IPS DF 4.7 (cell line): ENCODE data around the gene RPTOR.
A peak's percentile ranks its signal among the peaks of the same experiment; 100 is the strongest.

Experiments used
- DNase-seq: peaks from one replicate; pipeline ENCODE4 v3.0.0-alpha.2; 2013; ENCODE audit warnings: low spot score; ENCODE audit errors: extremely low read depth

The RPTOR gene

GRCh38 chr17:80887639-80888175 is 343.1 kb downstream of the RPTOR start:
- DNase-seq = no peak

- no peak for DNase-seq
Observed at GRCh38 chr17:80888276-80889160, 343.9 kb downstream of the RPTOR start.

GRCh38 chr17:80889231-80890195 is 344.9 kb downstream of the RPTOR start:
- no peak for DNase-seq

- no peak for DNase-seq
Observed at GRCh38 chr17:80890196-80890920, 345.7 kb downstream of the RPTOR start.

GRCh38 chr17:80890921-80891396 is 346.3 kb downstream of the RPTOR start:
- no peak for DNase-seq

- DNase-seq = no peak
Observed at GRCh38 chr17:80891397-80892018, 346.9 kb downstream of the RPTOR start.

- DNase-seq = no peak
Observed at GRCh38 chr17:80892019-80892855, 347.6 kb downstream of the RPTOR start.

- no peak for DNase-seq
Observed at GRCh38 chr17:80892900-80893603, 348.4 kb downstream of the RPTOR start.

GRCh38 chr17:80893604-80894438 is 349.2 kb downstream of the RPTOR start:
- no peak for DNase-seq

- no peak for DNase-seq
Observed at GRCh38 chr17:80894439-80894721, 349.7 kb downstream of the RPTOR start.

- no peak for DNase-seq
Observed at GRCh38 chr17:80894726-80895125, 350.1 kb downstream of the RPTOR start.

- DNase-seq = no peak
Observed at GRCh38 chr17:80895366-80895765, 350.7 kb downstream of the RPTOR start.

- no peak for DNase-seq
Observed at GRCh38 chr17:80898716-80899115, 354.1 kb downstream of the RPTOR start.

- peak; percentile 38 for DNase-seq
Observed at GRCh38 chr17:80899402-80900268, 355.0 kb downstream of the RPTOR start.

GRCh38 chr17:80901319-80901718 is 356.7 kb downstream of the RPTOR start:
- no peak for DNase-seq

GRCh38 chr17:80902197-80902962 is 357.7 kb downstream of the RPTOR start:
- no peak for DNase-seq
